HG03066 (cell line): ENCODE results near the gene NODAL.

Source experiments
- ATAC-seq: cut with Tn5 transposase; IDR thresholded peaks from one replicate; pipeline ENCODE4 v1.9.1; 2021; ENCODE audit warnings: low read depth; ENCODE audit not compliant: unreplicated experiment

NODAL gene

DNA sequence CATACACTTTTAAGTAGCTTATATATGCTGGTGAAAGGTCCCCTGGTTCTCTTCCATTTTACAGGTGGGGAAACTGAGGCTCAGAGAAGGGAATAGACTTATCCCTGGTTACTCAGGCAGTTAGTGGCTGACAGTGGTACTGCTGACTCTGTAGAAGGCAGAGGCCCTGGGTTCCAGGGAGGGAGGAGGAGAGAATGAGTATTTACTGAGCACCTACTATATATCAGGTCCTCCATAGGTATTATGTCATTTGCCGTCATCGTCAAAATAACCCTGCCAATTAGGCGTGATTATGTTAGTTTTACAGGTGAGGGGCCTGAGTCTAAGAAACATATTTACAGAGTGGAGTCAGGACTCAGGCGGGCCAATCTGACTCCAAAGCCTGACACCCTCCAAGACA lies 23.8 kb upstream of the NODAL start:
- ATAC-seq, result no peak

GRCh38 chr10:70462349-70462984 lies 21.0 kb upstream of the NODAL start:
- ATAC-seq, result no peak

DNA sequence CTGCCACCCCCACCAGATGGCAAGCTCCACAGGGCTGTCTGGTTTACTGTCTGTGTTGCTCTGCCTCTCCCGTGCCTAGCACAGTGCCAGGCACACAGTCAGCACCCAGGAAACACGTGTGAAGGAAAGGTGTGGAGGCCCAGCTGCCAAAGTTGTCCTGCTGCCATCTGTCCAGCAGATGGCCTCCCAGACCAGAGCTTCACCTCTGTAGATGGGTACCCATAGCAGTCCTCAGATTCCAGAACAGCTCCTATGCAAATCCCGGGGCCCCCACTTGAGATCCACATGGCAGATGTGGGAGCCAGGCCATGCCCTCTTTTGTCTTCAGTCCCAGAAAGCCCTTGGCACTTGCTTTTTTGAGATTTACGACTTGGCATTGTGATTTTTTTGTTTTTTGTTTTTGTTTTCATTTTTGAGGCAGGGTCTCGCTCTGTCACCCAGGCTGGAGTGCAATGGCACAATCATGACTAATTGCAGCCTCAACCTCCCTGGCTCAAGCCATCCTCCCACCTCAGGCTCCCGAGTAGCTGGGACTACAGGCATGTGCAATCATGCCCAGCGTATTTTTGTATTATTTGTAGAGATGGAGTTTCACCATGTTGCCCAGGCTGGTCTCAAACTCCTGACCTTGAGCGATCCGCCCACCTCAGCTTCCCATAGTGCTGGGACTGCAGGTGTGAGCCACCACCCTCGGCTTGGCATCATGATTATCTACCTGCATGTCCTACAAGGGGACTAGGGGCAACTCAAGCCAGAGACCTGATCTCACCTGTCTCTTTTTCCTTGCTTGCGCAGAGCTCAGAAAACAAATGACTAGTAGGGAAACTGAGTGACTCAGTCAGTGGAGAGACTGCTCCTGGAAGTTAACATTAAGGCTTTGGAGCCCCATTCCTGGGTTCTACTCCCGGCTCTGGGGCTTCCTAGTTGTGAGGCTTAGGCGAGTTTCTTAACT lies 20.2 kb upstream of the NODAL start:
- no peak for ATAC-seq

- ATAC-seq, result no peak
Observed at GRCh38 chr10:70459774-70460490, 18.5 kb upstream of the NODAL start.

DNA sequence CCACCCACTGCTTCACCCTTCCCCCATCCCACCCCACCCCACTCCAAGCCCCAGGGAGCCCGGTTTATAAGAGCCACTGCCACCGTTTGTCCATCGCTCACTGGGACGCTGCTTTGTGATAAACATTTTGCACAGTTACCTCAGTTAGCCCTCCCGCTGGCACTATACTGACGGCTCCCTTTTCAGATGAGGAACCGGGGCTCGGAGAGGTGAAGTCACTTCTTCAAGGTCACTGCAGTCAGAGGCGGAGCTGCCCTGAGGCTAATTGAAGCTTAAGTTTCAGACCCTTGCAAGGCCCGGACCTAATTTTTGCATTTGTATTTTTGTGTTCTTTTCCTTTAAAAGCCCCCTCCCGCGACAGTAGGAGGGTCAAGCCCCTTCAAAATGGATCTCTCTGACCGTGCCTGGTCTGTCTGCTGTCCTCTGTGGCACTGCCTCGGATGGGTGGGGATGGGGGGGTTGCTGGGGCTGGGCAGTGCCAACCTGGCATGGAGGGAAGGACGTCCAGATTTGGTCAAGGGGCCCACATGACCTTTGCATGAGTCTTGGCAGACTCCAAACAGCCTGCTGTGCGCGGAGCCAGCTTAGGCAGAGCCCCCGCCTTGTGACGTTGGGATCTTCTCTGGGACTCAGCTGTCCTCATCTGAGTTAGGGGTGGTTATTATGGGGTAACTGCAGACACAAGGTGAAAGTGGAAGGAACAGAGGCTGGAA lies 17.7 kb upstream of the NODAL start:
- ATAC-seq, result no peak

DNA sequence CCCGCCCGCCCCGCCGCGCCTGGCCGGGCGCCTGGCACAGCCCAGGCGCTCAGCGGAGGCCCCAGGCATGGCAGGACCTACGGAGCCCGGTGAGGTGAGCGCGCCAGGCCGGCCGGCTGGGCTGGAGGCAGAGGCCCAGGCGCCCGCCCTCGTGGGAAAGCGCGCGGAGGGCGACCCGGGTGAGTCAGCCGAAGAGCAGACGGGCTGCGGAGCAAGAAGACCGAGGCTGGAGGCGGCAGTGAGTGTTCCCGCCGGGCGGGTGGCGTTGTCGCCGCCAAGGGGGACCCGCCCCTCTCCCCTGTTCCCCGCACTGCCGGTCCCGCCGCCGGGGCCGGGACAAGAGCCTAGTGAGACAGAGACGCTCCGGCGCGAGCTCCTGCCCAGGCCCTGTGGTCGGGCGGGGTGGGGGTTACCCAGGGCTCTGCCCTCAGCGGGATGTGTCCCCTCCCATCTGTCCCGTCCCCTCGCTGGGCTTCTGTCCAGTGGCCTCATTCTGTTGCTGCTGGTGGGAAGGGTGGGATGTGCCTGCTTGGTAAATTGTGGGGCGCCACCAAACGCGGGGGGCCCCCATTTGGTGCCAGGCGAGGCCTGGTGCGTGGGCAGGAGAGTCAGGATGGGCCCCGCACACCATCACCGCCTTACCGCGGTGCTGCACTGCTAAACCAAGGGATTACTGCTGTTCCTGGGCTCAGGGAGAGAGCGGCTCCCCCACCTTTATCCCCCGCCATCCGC lies 17.0 kb upstream of the NODAL start:
- ATAC-seq, result no peak

- no peak for ATAC-seq
Observed at GRCh38 chr10:70457759-70458305, 16.4 kb upstream of the NODAL start.

DNA sequence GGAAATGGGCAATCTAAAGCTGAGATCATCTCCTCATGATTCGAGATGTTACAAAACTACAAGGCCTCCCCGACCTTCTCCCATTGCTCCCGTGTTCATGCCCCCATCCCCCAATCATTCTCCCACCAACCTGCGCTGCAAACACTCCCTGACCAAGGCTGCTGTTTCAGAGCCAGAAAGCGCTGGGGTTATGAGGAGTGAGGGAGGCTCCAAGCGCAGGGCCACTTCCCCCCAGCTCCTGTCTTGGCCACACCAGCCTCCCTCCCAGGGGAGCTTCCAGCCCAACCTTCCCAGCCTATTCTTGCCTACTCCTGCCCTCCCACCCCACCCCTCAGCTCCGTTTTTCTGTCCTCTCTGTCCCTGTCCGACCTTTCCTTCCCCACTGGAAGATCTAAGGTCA lies 14.7 kb upstream of the NODAL start:
- no peak for ATAC-seq

DNA sequence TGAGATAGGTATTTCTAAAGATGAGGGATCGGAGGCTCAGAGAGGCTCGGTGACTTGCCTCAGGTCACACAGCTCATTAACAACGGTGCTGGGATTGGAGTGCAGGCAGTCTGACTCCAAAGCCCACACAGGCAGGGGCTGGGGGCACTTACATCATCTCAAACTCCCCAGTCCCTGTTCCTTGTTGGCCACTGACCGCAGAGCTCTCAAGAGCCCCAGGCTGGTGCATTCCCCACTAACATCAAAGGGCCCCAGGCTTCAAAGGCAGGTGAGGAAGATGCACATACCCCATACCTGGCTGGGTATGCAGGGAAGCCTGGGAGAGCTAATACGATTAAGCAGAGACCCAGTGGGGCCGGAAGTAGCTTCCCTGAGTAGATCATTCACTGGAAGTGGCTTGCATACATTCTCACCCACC lies 13.7 kb upstream of the NODAL start:
- ATAC-seq, result no peak

DNA sequence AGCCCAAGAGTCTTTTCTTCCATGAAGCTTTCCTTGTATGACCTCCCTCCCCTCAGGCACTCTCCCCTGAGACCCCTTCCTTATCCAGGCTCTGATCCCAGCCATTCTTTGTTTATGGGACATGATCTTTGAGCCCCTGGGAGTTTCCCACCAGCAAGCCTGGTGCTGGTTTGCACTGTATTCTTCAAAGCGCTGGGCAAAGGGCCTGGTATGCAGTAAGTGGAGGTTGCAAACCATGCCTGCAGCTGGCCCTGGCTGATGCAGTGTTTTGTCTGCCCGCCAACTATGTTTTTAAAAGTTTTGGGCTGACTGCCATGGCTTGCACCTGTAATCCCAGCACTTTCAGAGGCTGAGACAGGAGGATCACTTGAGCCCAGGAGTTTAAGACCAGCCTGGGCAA lies 6.8 kb upstream of the NODAL start:
- no peak for ATAC-seq

- no peak for ATAC-seq
Observed at GRCh38 chr10:70445718-70446657, 4.5 kb upstream of the NODAL start.

- ATAC-seq, result no peak
Observed at GRCh38 chr10:70444744-70445143, 3.3 kb upstream of the NODAL start.

GRCh38 chr10:70442332-70442988 lies 979 bp upstream of the NODAL start:
- no peak for ATAC-seq

DNA sequence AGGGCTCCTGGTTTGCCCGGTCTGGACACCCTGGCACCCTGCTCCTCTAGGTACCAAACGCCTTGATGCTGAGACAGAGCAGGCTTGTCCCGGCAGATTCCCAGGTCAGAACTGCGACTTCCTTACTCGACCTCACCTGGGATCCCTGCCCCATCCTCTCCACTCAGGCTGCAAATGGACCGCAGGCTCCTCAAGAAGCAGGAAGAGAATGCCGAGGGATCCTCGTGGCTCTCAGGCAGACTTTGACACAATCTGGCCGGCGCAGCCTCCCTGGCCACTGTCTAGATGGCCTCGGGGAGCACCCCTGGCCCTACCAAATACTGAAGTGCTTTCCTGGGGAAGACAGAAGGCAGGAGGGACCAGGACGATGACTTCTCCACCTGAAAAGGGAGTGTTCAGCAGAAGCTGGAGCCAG lies 421 bp upstream of the NODAL start:
- ATAC-seq, result no peak

DNA sequence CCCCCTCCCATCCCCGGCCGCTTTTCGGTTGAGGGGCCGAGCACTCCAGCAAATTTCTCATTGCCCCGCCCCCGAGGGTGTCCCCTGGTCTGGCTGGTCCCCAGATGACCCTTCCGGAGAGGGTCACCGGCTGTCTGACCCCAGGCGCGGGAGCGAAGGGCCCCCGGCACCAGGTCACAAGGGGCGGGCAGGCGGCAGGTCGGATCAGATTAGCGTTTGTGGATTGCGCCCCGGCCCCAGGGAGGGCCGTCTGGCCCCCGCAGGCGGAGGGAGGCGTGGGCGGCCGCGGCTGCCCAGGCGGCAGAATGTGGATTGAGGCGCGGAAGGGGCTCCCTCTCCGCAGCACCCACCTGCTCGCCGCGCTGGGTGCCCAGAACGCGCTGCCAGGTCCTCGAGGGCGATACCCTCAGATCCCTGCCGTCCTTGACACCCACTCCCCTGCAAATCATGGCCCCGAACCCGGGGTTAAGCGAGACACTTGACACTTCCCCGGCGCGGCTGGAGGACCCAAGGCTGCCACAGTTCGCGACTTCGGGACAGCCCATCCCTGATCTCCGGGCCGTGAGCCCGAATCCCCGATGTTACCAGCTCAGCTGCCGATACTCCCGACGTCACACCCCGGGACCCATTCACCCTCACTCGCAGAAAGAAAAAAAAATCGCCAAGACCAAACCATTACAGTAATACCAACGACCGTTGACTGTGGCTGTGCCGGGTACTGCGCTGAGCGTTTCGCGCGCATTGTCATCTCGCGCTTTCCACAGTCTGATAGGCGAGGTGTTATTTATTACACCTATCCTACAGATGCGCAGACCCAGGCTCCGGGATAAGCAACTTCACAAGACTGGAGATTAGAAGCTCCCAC lies 953 bp downstream of the NODAL start:
- no peak for ATAC-seq

DNA sequence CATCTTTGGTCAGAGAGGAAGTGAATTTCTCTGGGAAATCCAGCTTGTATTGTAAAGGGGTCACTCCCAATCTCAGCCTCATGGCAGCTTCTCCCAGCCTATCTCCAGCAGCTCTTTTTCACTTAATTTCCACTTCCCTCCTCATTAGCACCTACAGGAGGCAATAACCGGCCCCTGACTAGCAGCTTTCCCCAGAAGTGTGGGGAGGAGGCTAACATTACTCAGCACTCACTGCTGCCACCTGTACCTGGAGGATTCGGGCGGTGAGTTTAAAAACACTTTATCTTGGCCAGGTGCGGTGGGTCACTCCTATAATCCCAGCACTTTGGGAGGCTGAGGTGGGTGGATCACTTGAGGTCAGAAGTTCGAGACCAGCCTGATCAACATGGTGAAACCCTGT lies 3.8 kb downstream of the NODAL start:
- ATAC-seq, result no peak
